A673 (cell line): ENCODE data around the gene AK2. TPM values are rescaled to one million over a fixed set of nuclear protein-coding genes. Genes with fewer than 3 reads are reported as not detected.
"Not testable (repeated sequence)": the region's sequence is repeated elsewhere in the genome, so short reads cannot be mapped to it uniquely, and the experiment has no call there.

Source experiments
- BruUV-seq: library from RNA; stranded (reverse); fragments of 400-500 nt; replicated peaks from 2 replicates; lab custom pipeline; 2021; lab: Mats Ljungman, UMichigan
- CTCF ChIA-PET: fragments of 300-600 bp; sonication (Branson Sonifier 250); formaldehyde crosslinking; loops from one replicate; lab custom pipeline; 2022; ENCODE audit warnings: antibody characterized with exemption; lab: Charles Lee
- POLR2A ChIA-PET: fragments of 300-600 bp; sonication (Branson Sonifier 250); formaldehyde crosslinking; loops from one replicate; lab custom pipeline; 2022; ENCODE audit warnings: antibody characterized with exemption; ENCODE audit not compliant: low non-redundant PET; lab: Charles Lee
- DNase-seq: peaks from one replicate; pipeline ENCODE4 v3.0.0-alpha.2; 2015; ENCODE audit warnings: low spot score
- H3K27ac ChIP-seq: fragments of 200-600 bp; sonication (generic); 2 replicates; pipeline ENCODE4 v1.5.1; 2016; ENCODE audit warnings: mixed run types, low read depth, mild to moderate bottlenecking, mixed read lengths, antibody characterized with exemption, low read length; ENCODE audit not compliant: poor library complexity, severe bottlenecking
- H3K27me3 ChIP-seq: fragments of 200-600 bp; sonication (generic); replicated peaks from 2 replicates; pipeline ENCODE4 v1.6.1; 2017; ENCODE audit warnings: mixed run types, low read depth, mild to moderate bottlenecking, mixed read lengths, antibody characterized with exemption, low read length; ENCODE audit not compliant: insufficient read depth, poor library complexity
- H3K36me3 ChIP-seq: fragments of 200-600 bp; sonication (generic); 2 replicates; pipeline ENCODE4 v1.6.1; 2016; ENCODE audit warnings: mixed run types, mild to moderate bottlenecking, mixed read lengths, antibody characterized with exemption, low read length; ENCODE audit not compliant: insufficient read depth, poor library complexity, severe bottlenecking
- H3K4me1 ChIP-seq: fragments of 200-600 bp; sonication (generic); 2 replicates; pipeline ENCODE4 v1.6.1; 2017; ENCODE audit warnings: mixed run types, mild to moderate bottlenecking, mixed read lengths, antibody characterized with exemption, low read length; ENCODE audit not compliant: insufficient read depth, poor library complexity, severe bottlenecking
- H3K4me3 ChIP-seq: fragments of 200-600 bp; sonication (generic); 2 replicates; pipeline ENCODE4 v1.5.1; 2016; ENCODE audit warnings: low read depth, mixed run types, mild to moderate bottlenecking, mixed read lengths, low read length; ENCODE audit not compliant: poor library complexity, severe bottlenecking
- H3K9me3 ChIP-seq: fragments of 200-600 bp; sonication (generic); 2 replicates; pipeline ENCODE4 v1.6.1; 2016; ENCODE audit warnings: mixed run types, low read depth, mild to moderate bottlenecking, mixed read lengths, antibody characterized with exemption, low read length; ENCODE audit not compliant: poor library complexity, severe bottlenecking
- CTCF ChIP-seq: fragments of 300-800, 200-600 bp; sonication (generic); conservative IDR thresholded peaks from 2 replicates; pipeline ENCODE4 v1.5.1; 2017; ENCODE audit warnings: low read depth, mild to moderate bottlenecking, antibody characterized with exemption, low read length, moderate library complexity, mixed read lengths
- EZH2 ChIP-seq: fragments of 200-600 bp; sonication (generic); IDR thresholded peaks from 2 replicates; pipeline ENCODE4 v1.6.1; 2017; ENCODE audit warnings: borderline replicate concordance, low read depth, mild to moderate bottlenecking, mixed read lengths, antibody characterized with exemption, low read length; ENCODE audit not compliant: poor library complexity, severe bottlenecking
- intact Hi-C: fragments of 100-400 bp; cut with micrococcal nuclease; formaldehyde crosslinking; loops from one replicate; pipeline ENCODE4 v1.10.0; 2022; ENCODE audit not compliant: unreplicated experiment
- total RNA-seq: library from RNA; stranded (reverse); gene quantifications from 2 replicates; pipeline ENCODE4 v1.2.3, GENCODE V29; 2021

The AK2 gene
- total RNA-seq, 1 experiment from 2014 or later: 196 TPM

GRCh38 chr1:32997381-32997891 is 39.2 kb downstream of the AK2 start:
- H3K36me3 ChIP-seq: no peaks in the 10 kb centered on the region
- no peak overlapping the region for H3K27ac ChIP-seq
- H3K4me3 ChIP-seq: no peak overlapping the region
- DNase-seq: no peak
- ChIA-PET POLR2A (interaction anchor here (0.6 to 0.7 kb wide), 2 partner anchors 8 to 28 kb away, joined by 3 to 17 read pairs; no protein-coding TSS in a partner anchor), CTCF (no interaction called here)
- no peaks in the 10 kb centered on the region for H3K4me1 ChIP-seq
- no TSS peak for BruUV-seq
- TF ChIP-seq CTCF (no peak), EZH2 (no peak)
- intact Hi-C loops: no loop called here
- H3K9me3 ChIP-seq: no peaks in the 10 kb centered on the region
- H3K27me3 ChIP-seq: no peaks in the 10 kb centered on the region

- H3K9me3 ChIP-seq, BruUV-seq, H3K36me3 ChIP-seq, H3K27me3 ChIP-seq, CTCF ChIA-PET, H3K27ac ChIP-seq, DNase-seq, intact Hi-C loops, POLR2A ChIA-PET, H3K4me3 ChIP-seq, H3K4me1 ChIP-seq: not testable (repeated sequence)
These were observed 43.4 kb downstream of the AK2 start for GRCh38 chr1:32993324-32993636.

- Histone ChIP-seq H3K4me1 (no peaks in the 10 kb centered on the region), H3K9me3 (no peaks in the 10 kb centered on the region), H3K27ac (no peak overlapping the region), H3K4me3 (no peak overlapping the region), H3K36me3 (no peaks in the 10 kb centered on the region), H3K27me3 (no peaks in the 10 kb centered on the region)
- intact Hi-C loops: no loop called here
- no TSS peak for BruUV-seq
- TF ChIP-seq CTCF (no peak), EZH2 (no peak)
- POLR2A ChIA-PET: no interaction called here
- DNase-seq: peak; percentile 79
- CTCF ChIA-PET: interaction anchor here (0.6 kb wide), 1 partner anchor 8 kb away, joined by 3 read pairs; no protein-coding TSS in a partner anchor
These were observed 44.0 kb downstream of the AK2 start for GRCh38 chr1:32992489-32993323.
